ENCODE measurements around the gene TMEM19. TPM values are rescaled to one million over a fixed set of nuclear protein-coding genes. Genes with fewer than 3 reads are reported as not detected.

TMEM19 gene
- polyA plus RNA-seq, 1 of the 3 experiments (the other 2 are of a cell fraction) = 12.6 TPM

DNA sequence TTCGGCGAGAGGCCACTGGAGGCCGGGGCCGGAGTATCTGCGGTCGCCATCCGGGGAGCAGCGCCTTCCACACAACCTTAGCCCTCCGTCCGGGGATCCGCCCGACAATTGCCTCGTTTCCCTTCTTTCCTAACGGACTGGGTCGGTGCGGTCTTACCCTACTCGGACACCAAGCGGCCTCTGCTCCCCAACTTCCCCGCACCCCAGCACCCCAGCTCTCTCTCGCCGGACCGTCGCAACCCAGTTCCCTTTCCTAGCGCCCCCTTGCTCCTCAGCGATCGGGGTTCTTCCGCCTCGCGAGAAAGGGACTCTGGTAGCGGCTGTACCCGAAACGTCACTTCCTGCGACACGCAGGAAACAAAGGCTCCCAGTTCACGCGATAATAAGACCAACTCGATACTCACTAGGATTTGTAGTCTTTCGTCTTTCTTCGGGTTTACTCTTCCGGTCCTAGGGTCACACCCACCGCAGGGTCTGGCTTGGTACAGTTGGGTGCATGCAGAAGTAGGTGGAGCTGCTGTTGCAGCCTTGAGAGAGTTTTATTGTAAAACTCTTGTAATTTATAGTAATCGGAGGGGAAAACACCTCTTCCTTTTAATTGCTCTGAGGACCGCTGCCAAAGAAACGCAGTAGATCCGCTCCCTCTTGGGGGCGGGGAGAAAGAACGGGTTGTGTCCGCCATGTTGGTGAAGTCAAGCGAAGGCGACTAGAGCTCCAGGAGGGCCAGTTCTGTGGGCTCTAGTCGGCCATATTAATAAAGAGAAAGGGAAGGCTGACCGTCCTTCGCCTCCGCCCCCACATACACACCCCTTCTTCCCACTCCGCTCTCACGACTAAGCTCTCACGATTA is 22.1 kb upstream of the TMEM19 start, which contains the start of the genes THAP2 and ZFC3H1:
Gene THAP2, plus strand, starts transcription at position 741 of the 850 bp plus-strand sequence. CDS start 209 bp downstream, outside the sequence.
Gene ZFC3H1, minus strand, starts transcription at position 288 of the 850 bp plus-strand sequence. Its CDS starts 238 bp downstream, at position 50.
- H3K27ac ChIP-seq (ENCODE audit: low read depth in 2 of 2, low read length in 1 of 2) = peak within 1 kb of the TSS; percentile 88 to 99
- peaks cover 18 to 24% of the 10 kb centered on the region in 2 experiments for H3K36me3 ChIP-seq (replicated peaks in 1 of 2; ENCODE audit: control insufficient read depth in 1 of 2, insufficient read depth in 2 of 2, low read length in 1 of 2)
- no peaks in the 10 kb centered on the region for H3K9me3 ChIP-seq
- ChIA-PET POLR2A (interaction anchor here (0.6 to 2.9 kb wide), 10 partner anchors 13 to 477 kb away, joined by 3 to 38 read pairs (median 3); partner anchors contain the start of genes RAB21 and TMEM19), CTCF (interaction anchor here (0.6 to 2.8 kb wide), 5 partner anchors 14 to 115 kb away, joined by 3 to 18 read pairs (median 4); partner anchors contain the start of gene TMEM19)
- H3K4me3 ChIP-seq (ENCODE audit: low read depth in 2 of 2, low read length in 1 of 2) = peak within 1 kb of the TSS; percentile 85 to 98
- H3K9ac ChIP-seq = peak within 1 kb of the TSS; percentile 88
- peaks cover 30% of the 10 kb centered on the region for H4K20me1 ChIP-seq (ENCODE audit: insufficient read depth)
- under 1% methylated on average over 49 of the region's 57 CpGs for WGBS (ENCODE audit: low lambda C conversion rate)
- H3F3A ChIP-seq (replicated peaks; ENCODE audit: insufficient read depth) = peaks cover 10% of the 10 kb centered on the region
- H3K4me2 ChIP-seq = peak within 1 kb of the TSS; percentile 76
- peak; percentile 88 for DNase-seq
- H3K4me1 ChIP-seq (ENCODE audit: control insufficient read depth in 1 of 2, insufficient read depth in 2 of 2, low read depth in 1 of 2, low read length in 1 of 2) = peaks cover 5 to 12% of the 10 kb centered on the region in 2 experiments; a peak in 3 of 4 replicates
- H3K27me3 ChIP-seq (ENCODE audit: insufficient read depth) = no peaks in the 10 kb centered on the region
- H2AFZ ChIP-seq (ENCODE audit: low read depth) = peak within 1 kb of the TSS; percentile 95
- no peaks in the 10 kb centered on the region for H3K9me2 ChIP-seq
- H3K79me2 ChIP-seq (ENCODE audit: insufficient read depth) = peaks cover 67% of the 10 kb centered on the region
- TF ChIP-seq, protein P1, sequence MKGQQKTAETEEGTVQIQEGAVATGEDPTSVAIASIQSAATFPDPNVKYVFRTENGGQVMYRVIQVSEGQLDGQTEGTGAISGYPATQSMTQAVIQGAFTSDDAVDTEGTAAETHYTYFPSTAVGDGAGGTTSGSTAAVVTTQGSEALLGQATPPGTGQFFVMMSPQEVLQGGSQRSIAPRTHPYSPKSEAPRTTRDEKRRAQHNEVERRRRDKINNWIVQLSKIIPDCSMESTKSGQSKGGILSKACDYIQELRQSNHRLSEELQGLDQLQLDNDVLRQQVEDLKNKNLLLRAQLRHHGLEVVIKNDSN (IDR thresholded peaks at IDR 0.05; ENCODE audit: borderline replicate concordance, low read depth) = no peak
- no peak for TF ChIP-seq TEAD4 (IDR thresholded peaks at IDR 0.05; ENCODE audit: borderline replicate concordance, insufficient read depth)
- TF ChIP-seq, protein P2, sequence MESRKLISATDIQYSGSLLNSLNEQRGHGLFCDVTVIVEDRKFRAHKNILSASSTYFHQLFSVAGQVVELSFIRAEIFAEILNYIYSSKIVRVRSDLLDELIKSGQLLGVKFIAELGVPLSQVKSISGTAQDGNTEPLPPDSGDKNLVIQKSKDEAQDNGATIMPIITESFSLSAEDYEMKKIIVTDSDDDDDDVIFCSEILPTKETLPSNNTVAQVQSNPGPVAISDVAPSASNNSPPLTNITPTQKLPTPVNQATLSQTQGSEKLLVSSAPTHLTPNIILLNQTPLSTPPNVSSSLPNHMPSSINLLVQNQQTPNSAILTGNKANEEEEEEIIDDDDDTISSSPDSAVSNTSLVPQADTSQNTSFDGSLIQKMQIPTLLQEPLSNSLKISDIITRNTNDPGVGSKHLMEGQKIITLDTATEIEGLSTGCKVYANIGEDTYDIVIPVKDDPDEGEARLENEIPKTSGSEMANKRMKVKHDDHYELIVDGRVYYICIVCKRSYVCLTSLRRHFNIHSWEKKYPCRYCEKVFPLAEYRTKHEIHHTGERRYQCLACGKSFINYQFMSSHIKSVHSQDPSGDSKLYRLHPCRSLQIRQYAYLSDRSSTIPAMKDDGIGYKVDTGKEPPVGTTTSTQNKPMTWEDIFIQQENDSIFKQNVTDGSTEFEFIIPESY (IDR thresholded peaks at IDR 0.05; ENCODE audit: borderline replicate concordance, low read depth) = peak; percentile 99
- TF ChIP-seq, protein P3, sequence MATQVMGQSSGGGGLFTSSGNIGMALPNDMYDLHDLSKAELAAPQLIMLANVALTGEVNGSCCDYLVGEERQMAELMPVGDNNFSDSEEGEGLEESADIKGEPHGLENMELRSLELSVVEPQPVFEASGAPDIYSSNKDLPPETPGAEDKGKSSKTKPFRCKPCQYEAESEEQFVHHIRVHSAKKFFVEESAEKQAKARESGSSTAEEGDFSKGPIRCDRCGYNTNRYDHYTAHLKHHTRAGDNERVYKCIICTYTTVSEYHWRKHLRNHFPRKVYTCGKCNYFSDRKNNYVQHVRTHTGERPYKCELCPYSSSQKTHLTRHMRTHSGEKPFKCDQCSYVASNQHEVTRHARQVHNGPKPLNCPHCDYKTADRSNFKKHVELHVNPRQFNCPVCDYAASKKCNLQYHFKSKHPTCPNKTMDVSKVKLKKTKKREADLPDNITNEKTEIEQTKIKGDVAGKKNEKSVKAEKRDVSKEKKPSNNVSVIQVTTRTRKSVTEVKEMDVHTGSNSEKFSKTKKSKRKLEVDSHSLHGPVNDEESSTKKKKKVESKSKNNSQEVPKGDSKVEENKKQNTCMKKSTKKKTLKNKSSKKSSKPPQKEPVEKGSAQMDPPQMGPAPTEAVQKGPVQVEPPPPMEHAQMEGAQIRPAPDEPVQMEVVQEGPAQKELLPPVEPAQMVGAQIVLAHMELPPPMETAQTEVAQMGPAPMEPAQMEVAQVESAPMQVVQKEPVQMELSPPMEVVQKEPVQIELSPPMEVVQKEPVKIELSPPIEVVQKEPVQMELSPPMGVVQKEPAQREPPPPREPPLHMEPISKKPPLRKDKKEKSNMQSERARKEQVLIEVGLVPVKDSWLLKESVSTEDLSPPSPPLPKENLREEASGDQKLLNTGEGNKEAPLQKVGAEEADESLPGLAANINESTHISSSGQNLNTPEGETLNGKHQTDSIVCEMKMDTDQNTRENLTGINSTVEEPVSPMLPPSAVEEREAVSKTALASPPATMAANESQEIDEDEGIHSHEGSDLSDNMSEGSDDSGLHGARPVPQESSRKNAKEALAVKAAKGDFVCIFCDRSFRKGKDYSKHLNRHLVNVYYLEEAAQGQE (IDR thresholded peaks at IDR 0.05; ENCODE audit: low read depth, low read length) = no peak
- TF ChIP-seq GATA2 (CRISPR knock-in tag; IDR thresholded peaks at IDR 0.05) = no peak
- no peak for TF ChIP-seq RFX5 (IDR thresholded peaks at IDR 0.05; ENCODE audit: low read length)
- TF ChIP-seq RAD21 (IDR thresholded peaks at IDR 0.05; ENCODE audit: low read length) = no peak
- no peak for TF ChIP-seq FOXM1 (IDR thresholded peaks at IDR 0.05; ENCODE audit: low read depth)
- TF ChIP-seq MEF2A (IDR thresholded peaks at IDR 0.05; ENCODE audit: borderline replicate concordance, low read depth) = no peak
- TF ChIP-seq, protein P4, sequence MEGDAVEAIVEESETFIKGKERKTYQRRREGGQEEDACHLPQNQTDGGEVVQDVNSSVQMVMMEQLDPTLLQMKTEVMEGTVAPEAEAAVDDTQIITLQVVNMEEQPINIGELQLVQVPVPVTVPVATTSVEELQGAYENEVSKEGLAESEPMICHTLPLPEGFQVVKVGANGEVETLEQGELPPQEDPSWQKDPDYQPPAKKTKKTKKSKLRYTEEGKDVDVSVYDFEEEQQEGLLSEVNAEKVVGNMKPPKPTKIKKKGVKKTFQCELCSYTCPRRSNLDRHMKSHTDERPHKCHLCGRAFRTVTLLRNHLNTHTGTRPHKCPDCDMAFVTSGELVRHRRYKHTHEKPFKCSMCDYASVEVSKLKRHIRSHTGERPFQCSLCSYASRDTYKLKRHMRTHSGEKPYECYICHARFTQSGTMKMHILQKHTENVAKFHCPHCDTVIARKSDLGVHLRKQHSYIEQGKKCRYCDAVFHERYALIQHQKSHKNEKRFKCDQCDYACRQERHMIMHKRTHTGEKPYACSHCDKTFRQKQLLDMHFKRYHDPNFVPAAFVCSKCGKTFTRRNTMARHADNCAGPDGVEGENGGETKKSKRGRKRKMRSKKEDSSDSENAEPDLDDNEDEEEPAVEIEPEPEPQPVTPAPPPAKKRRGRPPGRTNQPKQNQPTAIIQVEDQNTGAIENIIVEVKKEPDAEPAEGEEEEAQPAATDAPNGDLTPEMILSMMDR (IDR thresholded peaks at IDR 0.05) = peak; percentile 42
- TF ChIP-seq GABPA (IDR thresholded peaks at IDR 0.05; ENCODE audit: low read depth) = peak; percentile 91
- TF ChIP-seq YY1 (IDR thresholded peaks at IDR 0.05; ENCODE audit: low read depth) = peak; percentile 99
- TF ChIP-seq SIN3A (IDR thresholded peaks at IDR 0.05; ENCODE audit: borderline replicate concordance, low read depth, low read length) = peak; percentile 88
- no peak for TF ChIP-seq FOXJ3 (CRISPR knock-in tag; IDR thresholded peaks at IDR 0.05)
- TF ChIP-seq NRF1 (IDR thresholded peaks at IDR 0.05; ENCODE audit: low read depth, low read length) = no peak
- no peak for TF ChIP-seq TCF12 (IDR thresholded peaks at IDR 0.05)
- TF ChIP-seq RCOR1 (IDR thresholded peaks at IDR 0.05; ENCODE audit: low read length) = no peak
- TF ChIP-seq, protein P5, sequence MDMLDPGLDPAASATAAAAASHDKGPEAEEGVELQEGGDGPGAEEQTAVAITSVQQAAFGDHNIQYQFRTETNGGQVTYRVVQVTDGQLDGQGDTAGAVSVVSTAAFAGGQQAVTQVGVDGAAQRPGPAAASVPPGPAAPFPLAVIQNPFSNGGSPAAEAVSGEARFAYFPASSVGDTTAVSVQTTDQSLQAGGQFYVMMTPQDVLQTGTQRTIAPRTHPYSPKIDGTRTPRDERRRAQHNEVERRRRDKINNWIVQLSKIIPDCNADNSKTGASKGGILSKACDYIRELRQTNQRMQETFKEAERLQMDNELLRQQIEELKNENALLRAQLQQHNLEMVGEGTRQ (IDR thresholded peaks at IDR 0.05; ENCODE audit: borderline replicate concordance, low read depth, low read length) = no peak
- TF ChIP-seq EZH2phosphoT487 (IDR thresholded peaks at IDR 0.05; ENCODE audit: borderline replicate concordance, low read depth) = no peak
- TF ChIP-seq CHD2 (IDR thresholded peaks at IDR 0.05; ENCODE audit: low read length, partially characterized antibody) = peak; percentile 99
- TF ChIP-seq, protein P6, sequence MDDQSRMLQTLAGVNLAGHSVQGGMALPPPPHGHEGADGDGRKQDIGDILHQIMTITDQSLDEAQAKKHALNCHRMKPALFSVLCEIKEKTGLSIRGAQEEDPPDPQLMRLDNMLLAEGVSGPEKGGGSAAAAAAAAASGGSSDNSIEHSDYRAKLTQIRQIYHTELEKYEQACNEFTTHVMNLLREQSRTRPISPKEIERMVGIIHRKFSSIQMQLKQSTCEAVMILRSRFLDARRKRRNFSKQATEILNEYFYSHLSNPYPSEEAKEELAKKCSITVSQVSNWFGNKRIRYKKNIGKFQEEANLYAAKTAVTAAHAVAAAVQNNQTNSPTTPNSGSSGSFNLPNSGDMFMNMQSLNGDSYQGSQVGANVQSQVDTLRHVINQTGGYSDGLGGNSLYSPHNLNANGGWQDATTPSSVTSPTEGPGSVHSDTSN (IDR thresholded peaks at IDR 0.05) = no peak

All from SK-N-SH (cell line).